Colonic mucosa (tissue), 4 donors: ENCODE data around the gene ARR3. TPM values are rescaled to one million over a fixed set of nuclear protein-coding genes. Genes with fewer than 3 reads are reported as not detected.
"Not testable (repeated sequence)": the region's sequence is repeated elsewhere in the genome, so short reads cannot be mapped to it uniquely, and the experiment has no call there.

Experiments used
- DNase-seq: peaks from one replicate; pipeline ENCODE4 v3.0.0-alpha.2; 2020
- H3K27ac ChIP-seq: fragments of 200-600 bp; one replicate; pipeline ENCODE4 v1.8.0; 2021
- H3K27me3 ChIP-seq: fragments of 200-600 bp; one replicate; pipeline ENCODE4 v1.8.0; 2021
- H3K36me3 ChIP-seq: fragments of 200-600 bp; one replicate; pipeline ENCODE4 v1.8.0; 2021
- H3K4me1 ChIP-seq: fragments of 200-600 bp; one replicate; pipeline ENCODE4 v1.8.0; 2021; ENCODE audit warnings: mild to moderate bottlenecking
- H3K4me3 ChIP-seq: fragments of 200-600 bp; one replicate; pipeline ENCODE4 v1.8.0; 2021
- H3K9ac ChIP-seq, 2 donors: one replicate each; pipeline ENCODE4 v1.7.0; 2013; ENCODE audit warnings: control low read depth in 2 of 2, low read depth in 2 of 2, low read length in 2 of 2
- H3K9me3 ChIP-seq: fragments of 200-600 bp; one replicate; pipeline ENCODE4 v1.8.0; 2021
- CTCF ChIP-seq: fragments of 200-600 bp; IDR thresholded peaks from one replicate; pipeline ENCODE4 v1.8.0; 2022; ENCODE audit warnings: antibody characterized with exemption, mild to moderate bottlenecking
- intact Hi-C: fragments of 100-400 bp; cut with DNase I; formaldehyde crosslinking; loops from one replicate; pipeline ENCODE4 v1.14.1; 2022
- total RNA-seq, 2 donors: library from RNA; stranded (reverse); fragmentation: NEBNext Ultra II Directional in 1 of 2; extraction: Animal tissue kit (Norgen Biotek cat#: 25700) in 1 of 2; gene quantifications; one replicate each; pipeline ENCODE4 v1.2.1, GENCODE V29; 2021
- donor health status: healthy.
- donor health status: DM: no; HTN: no; CAD: no.
- donor health status: DM: no; HTN: no; CAD: no.

Gene ARR3
- total RNA-seq, 2 donors from 2014 or later: not detected

GRCh38 chrX:70292788-70293187 is 24.7 kb downstream of the ARR3 start:
- Histone ChIP-seq H3K4me1 (no peaks in the 10 kb centered on the region), H3K9ac (no peak overlapping the region), H3K27me3 (no peaks in the 10 kb centered on the region), H3K9me3 (no peaks in the 10 kb centered on the region), H3K27ac (no peak overlapping the region), H3K4me3 (no peak overlapping the region), H3K36me3 (no peaks in the 10 kb centered on the region)
- TF ChIP-seq CTCF: no peak
- no peak for DNase-seq
- intact Hi-C loops: loop anchor here (10.0 kb wide), 1 partner anchor 132 kb away; the partner anchor contains the start of gene GDPD2

GRCh38 chrX:70293621-70294020 is 25.5 kb downstream of the ARR3 start:
- TF ChIP-seq CTCF: no peak
- intact Hi-C loops: loop anchor here (10.0 kb wide), 1 partner anchor 131 kb away; the partner anchor contains the start of gene GDPD2
- no peaks in the 10 kb centered on the region for H3K27me3 ChIP-seq
- H3K36me3 ChIP-seq: no peaks in the 10 kb centered on the region
- no peak overlapping the region for H3K27ac ChIP-seq
- H3K9ac ChIP-seq: no peak overlapping the region
- no peaks in the 10 kb centered on the region for H3K4me1 ChIP-seq
- DNase-seq: no peak
- no peak overlapping the region for H3K4me3 ChIP-seq
- no peaks in the 10 kb centered on the region for H3K9me3 ChIP-seq

GRCh38 chrX:70301716-70302115 is 33.6 kb downstream of the ARR3 start:
- Histone ChIP-seq H3K9me3 (no peaks in the 10 kb centered on the region), H3K4me1 (no peaks in the 10 kb centered on the region), H3K36me3 (no peaks in the 10 kb centered on the region), H3K27ac (no peak overlapping the region), H3K4me3 (no peak overlapping the region), H3K27me3 (no peaks in the 10 kb centered on the region), H3K9ac (no peak overlapping the region)
- DNase-seq: no peak
- intact Hi-C loops: no loop called here
- no peak for TF ChIP-seq CTCF

GRCh38 chrX:70313503-70313902 is 45.4 kb downstream of the ARR3 start:
- Histone ChIP-seq H3K27ac (no peak overlapping the region), H3K4me3 (no peak overlapping the region), H3K9me3 (no peaks in the 10 kb centered on the region), H3K36me3 (no peaks in the 10 kb centered on the region), H3K4me1 (no peaks in the 10 kb centered on the region), H3K27me3 (no peaks in the 10 kb centered on the region), H3K9ac (no peak overlapping the region)
- no peak for TF ChIP-seq CTCF
- intact Hi-C loops: no loop called here
- DNase-seq: no peak

GRCh38 chrX:70322784-70323183 is 54.6 kb downstream of the ARR3 start:
- intact Hi-C loops: no loop called here
- Histone ChIP-seq H3K36me3 (no peaks in the 10 kb centered on the region), H3K27me3 (no peaks in the 10 kb centered on the region), H3K27ac (no peak overlapping the region), H3K9ac (no peak overlapping the region), H3K9me3 (no peaks in the 10 kb centered on the region), H3K4me3 (no peak overlapping the region), H3K4me1 (no peaks in the 10 kb centered on the region)
- no peak for TF ChIP-seq CTCF
- no peak for DNase-seq

- intact Hi-C loops, DNase-seq, H3K27ac ChIP-seq, H3K9me3 ChIP-seq, H3K4me3 ChIP-seq, H3K9ac ChIP-seq, H3K4me1 ChIP-seq, H3K36me3 ChIP-seq, H3K27me3 ChIP-seq: not testable (repeated sequence)
Observed at GRCh38 chrX:70323628-70324027, 55.5 kb downstream of the ARR3 start.
